Erythroblast (primary cell): Measurements from ENCODE around the gene ST6GALNAC3.

Experiments used
- GATA1 ChIP-seq: IDR thresholded peaks from 2 replicates; pipeline ENCODE4 v1.6.1; 2011; ENCODE audit warnings: low read depth, mild to moderate bottlenecking, control low read depth, low read length, moderate library complexity
- POLR2A ChIP-seq: IDR thresholded peaks from 2 replicates; pipeline ENCODE4 v1.6.1; 2011; ENCODE audit warnings: mild to moderate bottlenecking, low read length

DNA sequence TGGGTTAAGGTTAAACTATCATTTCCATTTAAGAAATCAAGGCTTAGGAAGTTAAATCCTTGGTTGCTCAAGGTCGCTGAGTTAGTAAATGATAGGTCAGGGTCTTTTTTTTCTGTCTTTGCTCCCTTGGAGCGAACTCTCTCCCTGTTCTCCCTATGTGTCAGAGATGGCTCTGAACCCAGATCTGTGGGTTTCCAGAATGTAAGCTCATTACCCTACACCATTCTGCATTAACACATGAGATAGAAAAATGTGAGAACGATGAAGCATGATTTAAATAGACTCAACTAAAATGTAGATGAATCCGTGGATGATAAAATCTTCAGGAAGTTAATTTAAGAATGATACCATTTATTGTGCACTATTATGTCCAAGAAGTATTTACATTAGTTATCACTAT lies 25.0 kb upstream of the ST6GALNAC3 start:
- TF ChIP-seq POLR2A (no peak), GATA1 (no peak)
